SK-N-MC (cell line): ENCODE measurements around the gene BRAF.

Experiments used
- EZH2 ChIP-seq: fragments of 200-600 bp; sonication (generic); IDR thresholded peaks from one replicate; pipeline ENCODE4 v1.6.1; 2017; ENCODE audit warnings: antibody characterized with exemption
- POLR2AphosphoS5 ChIP-seq: IDR thresholded peaks from 2 replicates; pipeline ENCODE4 v1.6.1; 2012; ENCODE audit warnings: mild to moderate bottlenecking, low read depth, low read length, borderline replicate concordance

DNA sequence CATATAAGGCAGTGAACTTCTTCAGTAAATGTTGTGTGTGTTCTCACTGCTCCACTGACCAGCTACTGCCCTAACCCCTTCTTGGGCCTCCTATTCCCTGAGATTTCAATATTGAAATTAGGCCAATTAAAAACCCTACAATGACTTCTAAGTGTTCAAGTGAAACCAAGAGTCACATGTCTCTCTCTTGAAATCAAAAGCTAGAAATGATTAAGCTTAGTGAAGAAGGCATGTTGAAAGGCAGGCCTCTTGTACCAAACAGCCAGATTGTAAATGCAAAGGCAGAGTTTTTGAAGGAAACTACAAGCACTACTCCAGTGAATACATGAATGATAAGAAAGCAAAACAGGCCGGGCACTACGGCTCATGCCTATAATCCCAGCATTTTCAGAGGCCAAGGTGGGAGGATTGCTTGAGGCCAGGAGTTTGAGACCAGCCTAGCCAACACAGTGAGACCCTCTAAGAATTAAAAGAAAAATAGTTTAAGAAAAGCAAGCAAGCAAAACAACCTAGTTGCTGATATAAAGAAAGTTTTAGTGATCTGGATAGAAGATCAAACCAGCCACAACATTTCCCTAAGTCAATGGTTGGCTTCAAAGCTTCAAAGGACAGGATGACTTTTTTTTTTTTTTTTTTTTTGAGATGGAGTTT, 22.3 kb downstream of the BRAF start:
- no peak for TF ChIP-seq POLR2AphosphoS5
- no peak for TF ChIP-seq EZH2
